ENCODE measurements around the gene RRP1. TPM values are rescaled to one million over a fixed set of nuclear protein-coding genes. Genes with fewer than 3 reads are reported as not detected.

Gene RRP1
- total RNA-seq, 1 experiment from 2014 or later: 53.9 TPM

DNA sequence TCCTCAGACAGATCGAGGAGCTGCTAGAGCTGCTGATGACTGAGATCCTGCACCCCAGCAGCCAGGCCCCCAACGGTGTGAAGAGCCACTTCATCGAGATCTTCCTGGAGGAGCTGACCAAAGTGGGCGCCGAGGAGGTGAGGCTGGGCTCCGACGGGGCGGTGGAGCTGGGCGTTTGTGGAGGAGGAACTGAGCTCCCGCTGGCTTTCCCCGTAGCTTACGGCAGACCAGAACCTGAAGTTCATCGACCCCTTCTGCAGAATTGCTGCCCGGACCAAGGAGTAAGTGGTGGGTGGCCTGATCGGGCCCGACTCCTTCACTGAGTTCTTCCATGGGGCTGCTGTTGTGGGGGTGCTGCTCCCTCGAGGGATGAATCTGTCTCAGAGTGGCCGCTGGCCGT, 8.0 kb downstream of the RRP1 start:
- Histone ChIP-seq H3K9ac (ENCODE audit: low read length) (no peak overlapping the region), H3K27ac (ENCODE audit: low read depth, low read length) (no peak overlapping the region), H3K4me1 (ENCODE audit: control insufficient read depth in 1 of 2, insufficient read depth in 2 of 2, low read length in 2 of 2) (no peaks in the 10 kb centered on the region), H4K20me1 (ENCODE audit: insufficient read depth) (no peaks in the 10 kb centered on the region), H2AFZ (ENCODE audit: low read depth, low read length, poor library complexity, severe bottlenecking) (no peak overlapping the region), H3K27me3 (ENCODE audit: insufficient read depth, low read length) (no peaks in the 10 kb centered on the region), H3K79me2 (ENCODE audit: insufficient read depth, low read length) (peaks cover 49% of the 10 kb centered on the region), H3K9me3 (ENCODE audit: control insufficient read depth in 1 of 2, insufficient read depth in 1 of 2, low read depth in 1 of 2, low read length in 2 of 2) (no peaks in the 10 kb centered on the region), H3K36me3 (ENCODE audit: control insufficient read depth in 1 of 2, insufficient read depth in 2 of 2, low read length in 2 of 2) (peaks cover 73 to 88% of the 10 kb centered on the region in 2 experiments), H3K4me2 (ENCODE audit: low read length) (no peak overlapping the region), H3K9me2 (ENCODE audit: insufficient read depth) (no peaks in the 10 kb centered on the region), H3K4me3 (replicated peaks in 1 of 2; ENCODE audit: low read depth in 1 of 2, low read length in 2 of 2) (no peak overlapping the region)
- ChIA-PET CTCF (no interaction called here), POLR2A (no interaction called here), RAD21 (ENCODE audit: low non-redundant PET in 1 of 2, low total read pairs in 2 of 2, uncharacterized antibody in 2 of 2, unreplicated experiment in 2 of 2) (no interaction called here)
- no peak for DNase-seq (ENCODE audit: low read depth, low spot score)
- BruUV-seq (replicated peaks): no TSS peak
- TF ChIP-seq, protein P1, sequence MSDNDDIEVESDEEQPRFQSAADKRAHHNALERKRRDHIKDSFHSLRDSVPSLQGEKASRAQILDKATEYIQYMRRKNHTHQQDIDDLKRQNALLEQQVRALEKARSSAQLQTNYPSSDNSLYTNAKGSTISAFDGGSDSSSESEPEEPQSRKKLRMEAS (IDR thresholded peaks at IDR 0.05): no peak
- TF ChIP-seq SIN3A (IDR thresholded peaks at IDR 0.05; ENCODE audit: low read depth): no peak
- no peak for TF ChIP-seq ZNF274 (IDR thresholded peaks at IDR 0.05; ENCODE audit: low read depth, low read length)
- TF ChIP-seq POLR2A (IDR thresholded peaks at IDR 0.05; ENCODE audit: borderline replicate concordance, extremely low read depth, insufficient read depth, insufficient read length): no peak
- no peak for TF ChIP-seq EZH2phosphoT487 (IDR thresholded peaks at IDR 0.05; ENCODE audit: borderline replicate concordance)
- no peak for TF ChIP-seq TCF7L2 (IDR thresholded peaks at IDR 0.05; ENCODE audit: borderline replicate concordance, extremely low read depth, insufficient read depth, insufficient read length)
- TF ChIP-seq, protein P2, sequence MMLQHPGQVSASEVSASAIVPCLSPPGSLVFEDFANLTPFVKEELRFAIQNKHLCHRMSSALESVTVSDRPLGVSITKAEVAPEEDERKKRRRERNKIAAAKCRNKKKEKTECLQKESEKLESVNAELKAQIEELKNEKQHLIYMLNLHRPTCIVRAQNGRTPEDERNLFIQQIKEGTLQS (IDR thresholded peaks at IDR 0.05): no peak
- no peak for TF ChIP-seq JUND (IDR thresholded peaks at IDR 0.05)
- TF ChIP-seq, protein P3, sequence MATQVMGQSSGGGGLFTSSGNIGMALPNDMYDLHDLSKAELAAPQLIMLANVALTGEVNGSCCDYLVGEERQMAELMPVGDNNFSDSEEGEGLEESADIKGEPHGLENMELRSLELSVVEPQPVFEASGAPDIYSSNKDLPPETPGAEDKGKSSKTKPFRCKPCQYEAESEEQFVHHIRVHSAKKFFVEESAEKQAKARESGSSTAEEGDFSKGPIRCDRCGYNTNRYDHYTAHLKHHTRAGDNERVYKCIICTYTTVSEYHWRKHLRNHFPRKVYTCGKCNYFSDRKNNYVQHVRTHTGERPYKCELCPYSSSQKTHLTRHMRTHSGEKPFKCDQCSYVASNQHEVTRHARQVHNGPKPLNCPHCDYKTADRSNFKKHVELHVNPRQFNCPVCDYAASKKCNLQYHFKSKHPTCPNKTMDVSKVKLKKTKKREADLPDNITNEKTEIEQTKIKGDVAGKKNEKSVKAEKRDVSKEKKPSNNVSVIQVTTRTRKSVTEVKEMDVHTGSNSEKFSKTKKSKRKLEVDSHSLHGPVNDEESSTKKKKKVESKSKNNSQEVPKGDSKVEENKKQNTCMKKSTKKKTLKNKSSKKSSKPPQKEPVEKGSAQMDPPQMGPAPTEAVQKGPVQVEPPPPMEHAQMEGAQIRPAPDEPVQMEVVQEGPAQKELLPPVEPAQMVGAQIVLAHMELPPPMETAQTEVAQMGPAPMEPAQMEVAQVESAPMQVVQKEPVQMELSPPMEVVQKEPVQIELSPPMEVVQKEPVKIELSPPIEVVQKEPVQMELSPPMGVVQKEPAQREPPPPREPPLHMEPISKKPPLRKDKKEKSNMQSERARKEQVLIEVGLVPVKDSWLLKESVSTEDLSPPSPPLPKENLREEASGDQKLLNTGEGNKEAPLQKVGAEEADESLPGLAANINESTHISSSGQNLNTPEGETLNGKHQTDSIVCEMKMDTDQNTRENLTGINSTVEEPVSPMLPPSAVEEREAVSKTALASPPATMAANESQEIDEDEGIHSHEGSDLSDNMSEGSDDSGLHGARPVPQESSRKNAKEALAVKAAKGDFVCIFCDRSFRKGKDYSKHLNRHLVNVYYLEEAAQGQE (IDR thresholded peaks at IDR 0.05; ENCODE audit: low read depth): no peak
- no peak for TF ChIP-seq ELF1 (IDR thresholded peaks at IDR 0.05; ENCODE audit: borderline replicate concordance, low read depth)
- TF ChIP-seq, protein P4, sequence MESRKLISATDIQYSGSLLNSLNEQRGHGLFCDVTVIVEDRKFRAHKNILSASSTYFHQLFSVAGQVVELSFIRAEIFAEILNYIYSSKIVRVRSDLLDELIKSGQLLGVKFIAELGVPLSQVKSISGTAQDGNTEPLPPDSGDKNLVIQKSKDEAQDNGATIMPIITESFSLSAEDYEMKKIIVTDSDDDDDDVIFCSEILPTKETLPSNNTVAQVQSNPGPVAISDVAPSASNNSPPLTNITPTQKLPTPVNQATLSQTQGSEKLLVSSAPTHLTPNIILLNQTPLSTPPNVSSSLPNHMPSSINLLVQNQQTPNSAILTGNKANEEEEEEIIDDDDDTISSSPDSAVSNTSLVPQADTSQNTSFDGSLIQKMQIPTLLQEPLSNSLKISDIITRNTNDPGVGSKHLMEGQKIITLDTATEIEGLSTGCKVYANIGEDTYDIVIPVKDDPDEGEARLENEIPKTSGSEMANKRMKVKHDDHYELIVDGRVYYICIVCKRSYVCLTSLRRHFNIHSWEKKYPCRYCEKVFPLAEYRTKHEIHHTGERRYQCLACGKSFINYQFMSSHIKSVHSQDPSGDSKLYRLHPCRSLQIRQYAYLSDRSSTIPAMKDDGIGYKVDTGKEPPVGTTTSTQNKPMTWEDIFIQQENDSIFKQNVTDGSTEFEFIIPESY (IDR thresholded peaks at IDR 0.05; ENCODE audit: extremely low read depth, insufficient replicate concordance, low read length): no peak
- no peak for ATAC-seq
- intact Hi-C loops (cut with micrococcal nuclease): no loop called here
